HG03064 (cell line): ENCODE results near the gene PRADC1.
"Not testable (repeated sequence)": the region's sequence is repeated elsewhere in the genome, so short reads cannot be mapped to it uniquely, and the experiment has no call there.

Experiments used
- ATAC-seq: cut with Tn5 transposase; IDR thresholded peaks from one replicate; pipeline ENCODE4 v1.9.1; 2021; ENCODE audit warnings: low read depth; ENCODE audit not compliant: unreplicated experiment

The PRADC1 gene

GRCh38 chr2:73205611-73206010, 27.4 kb downstream of the PRADC1 start:
- no peak for ATAC-seq

GRCh38 chr2:73203055-73203681, 29.9 kb downstream of the PRADC1 start:
- no peak for ATAC-seq

GRCh38 chr2:73202156-73203054, 30.6 kb downstream of the PRADC1 start, which contains the start of gene NOTO:
TSS of gene NOTO (plus strand) at chr2:73202574. CDS start at chr2:73202667, 93 bp downstream.
- ATAC-seq = no peak

DNA sequence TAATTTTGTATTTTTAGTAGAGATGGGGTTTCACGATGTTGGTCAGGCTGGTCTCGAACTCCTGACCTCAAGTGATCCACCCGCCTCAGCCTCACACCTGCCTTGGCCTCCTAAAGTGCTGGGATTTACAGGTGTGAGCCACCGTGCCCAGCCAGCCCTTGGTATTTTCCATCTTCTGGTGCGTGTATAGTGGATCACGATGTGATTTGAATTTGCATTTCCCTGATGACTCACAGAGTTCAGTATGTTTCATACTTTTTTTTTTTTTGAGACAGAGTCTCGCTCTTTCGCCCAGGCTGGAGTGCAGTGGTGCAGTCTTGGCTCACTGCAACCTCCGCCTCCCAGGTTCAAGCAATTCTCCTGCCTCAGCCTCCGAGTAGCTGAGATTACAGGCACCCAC, 32.8 kb downstream of the PRADC1 start:
- not testable (repeated sequence) for ATAC-seq

DNA sequence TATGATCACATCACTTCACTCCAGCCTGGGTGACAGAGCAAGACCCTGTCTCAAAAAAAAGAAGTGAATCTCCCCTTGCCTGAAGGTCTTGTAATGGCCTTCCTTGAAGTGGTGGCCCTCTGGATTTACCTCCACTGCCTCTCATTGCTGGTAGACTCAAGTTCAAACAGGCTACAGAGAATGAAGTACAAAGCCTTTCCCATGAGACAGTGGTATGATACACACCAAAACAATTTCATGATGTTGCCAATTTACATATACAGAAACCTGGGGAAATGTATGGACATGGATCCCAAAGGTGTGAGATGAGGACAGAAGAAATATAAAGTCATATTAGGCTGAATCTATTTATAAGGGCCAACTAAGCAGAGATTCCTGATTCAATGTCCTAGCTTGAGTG, 35.5 kb downstream of the PRADC1 start:
- no peak for ATAC-seq

- no peak for ATAC-seq
Measured at GRCh38 chr2:73187549-73187948, 45.5 kb downstream of the PRADC1 start.

GRCh38 chr2:73185965-73186364, 47.1 kb downstream of the PRADC1 start:
- ATAC-seq = no peak
